C1 segment of cervical spinal cord (tissue), 14 donors: Measurements from ENCODE around the gene UBE2U.
"Not testable (repeated sequence)": the region's sequence is repeated elsewhere in the genome, so short reads cannot be mapped to it uniquely, and the experiment has no call there.

Experiments used
- DNase-seq, 14 donors: peaks; one replicate each; lab custom pipeline; 2025; lab: John Stamatoyannopoulos, UW

UBE2U gene

DNA sequence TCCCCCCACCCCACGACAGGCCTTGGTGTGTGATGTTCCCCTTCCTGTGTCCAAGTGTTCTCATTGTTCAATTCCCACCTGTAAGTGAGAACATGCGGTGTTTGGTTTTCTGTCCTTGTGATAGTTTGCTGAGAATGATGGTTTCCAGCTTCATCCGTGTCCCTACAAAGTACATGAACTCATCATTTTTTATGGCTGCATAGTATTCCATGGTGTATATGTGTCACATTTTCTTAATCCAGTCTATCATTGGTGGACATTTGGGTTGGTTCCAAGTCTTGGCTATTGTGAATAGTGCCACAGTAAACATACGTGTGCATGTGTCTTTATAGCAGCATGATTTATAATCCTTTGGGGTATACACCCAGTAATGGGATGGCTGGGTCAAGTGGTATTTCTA, 36.1 kb downstream of the UBE2U start:
- DNase-seq, result not testable (repeated sequence)

- no peak for DNase-seq
Measured at GRCh38 chr1:64240206-64240605, 36.8 kb downstream of the UBE2U start.

- DNase-seq, result no peak
Measured at GRCh38 chr1:64241069-64241468, 37.6 kb downstream of the UBE2U start.

GRCh38 chr1:64242895-64243756, 39.7 kb downstream of the UBE2U start:
- DNase-seq, result peak in 1 of 14 donors; percentile 10

DNA sequence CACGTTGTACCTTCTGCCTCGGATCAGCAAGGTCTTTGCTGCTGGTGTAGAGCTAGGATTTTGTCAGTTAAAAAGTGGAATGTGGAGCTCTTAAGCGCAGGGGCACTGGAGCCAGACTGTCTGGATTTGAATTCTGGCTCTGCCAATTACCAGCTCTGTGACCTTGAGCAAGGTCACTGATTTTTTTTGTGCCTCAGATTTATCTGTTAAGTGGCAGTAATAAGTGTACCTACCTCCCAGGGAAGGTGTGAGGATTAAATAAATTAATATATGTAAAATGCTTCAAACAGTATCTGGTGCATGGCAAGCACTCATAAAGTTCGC, 40.3 kb downstream of the UBE2U start:
- no peak for DNase-seq

GRCh38 chr1:64245495-64245894, 42.1 kb downstream of the UBE2U start:
- peak in 1 of 14 donors; percentile 28 for DNase-seq

DNA sequence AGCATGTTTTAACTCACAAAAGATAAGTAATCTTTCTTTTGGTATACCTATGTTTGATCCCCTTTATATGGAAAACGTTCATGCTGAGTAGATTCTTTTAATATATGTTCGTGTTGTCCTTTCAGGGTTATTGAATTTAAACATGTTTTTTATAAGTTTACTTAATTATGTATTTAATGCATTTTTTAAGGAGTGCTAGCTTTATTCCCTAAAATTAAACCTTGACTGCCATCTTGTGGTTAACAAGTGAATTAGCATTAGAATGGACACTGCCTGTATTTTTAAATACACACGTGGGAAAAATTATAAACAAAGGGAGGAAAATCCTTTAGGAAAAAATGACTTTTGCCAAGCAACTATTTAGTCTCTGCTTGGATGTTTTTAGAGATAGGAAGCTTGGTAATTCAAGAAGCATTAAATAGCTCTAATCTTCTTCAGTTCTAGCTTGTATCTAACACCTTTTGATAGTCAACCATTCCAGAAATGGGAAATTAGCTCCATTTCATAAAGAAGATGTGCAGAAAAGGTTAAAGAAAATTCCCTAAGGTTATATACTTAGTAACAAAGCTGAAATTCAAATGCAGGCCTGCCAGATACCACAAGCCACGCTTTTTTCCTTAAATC, 43.0 kb downstream of the UBE2U start:
- peak in 1 of 14 donors; percentile 18 for DNase-seq

DNA sequence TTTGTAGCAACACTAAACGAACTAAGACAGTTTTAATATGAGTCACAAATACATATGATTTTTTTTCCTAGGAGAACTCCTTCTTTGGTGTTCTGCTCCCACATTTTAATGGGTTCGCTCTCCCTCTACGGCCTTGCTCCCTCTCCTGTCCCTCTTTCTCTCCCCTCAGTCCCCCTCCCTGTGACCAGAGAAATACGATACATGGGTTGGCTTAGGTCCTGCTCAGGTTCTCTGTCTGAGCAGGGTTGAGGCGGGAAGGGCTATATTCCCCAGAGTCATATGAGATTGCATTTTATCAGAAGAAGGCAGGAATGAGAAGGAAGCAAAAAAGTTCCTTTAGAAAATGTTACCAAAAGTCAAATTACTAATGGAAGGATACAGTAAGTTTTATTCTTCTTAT, 44.6 kb downstream of the UBE2U start:
- no peak for DNase-seq

DNA sequence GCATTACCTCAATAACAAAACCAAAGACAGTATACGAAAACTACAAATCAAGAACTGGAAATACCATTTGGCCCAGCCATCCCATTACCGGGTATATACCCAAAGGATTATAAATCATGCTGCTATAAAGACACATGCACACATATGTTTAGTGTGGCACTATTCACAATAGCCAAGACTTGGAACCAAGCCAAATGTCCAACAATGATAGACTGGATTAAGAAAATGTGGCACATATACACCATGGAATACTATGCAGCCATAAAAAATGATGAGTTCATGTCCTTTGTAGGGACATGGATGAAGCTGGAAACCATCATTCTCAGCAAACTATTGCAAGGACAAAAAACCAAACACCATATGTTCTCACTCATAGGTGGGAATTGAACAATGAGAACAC, 47.0 kb downstream of the UBE2U start:
- not testable (repeated sequence) for DNase-seq

- no peak for DNase-seq
Measured at GRCh38 chr1:64251971-64252370, 48.5 kb downstream of the UBE2U start.

DNA sequence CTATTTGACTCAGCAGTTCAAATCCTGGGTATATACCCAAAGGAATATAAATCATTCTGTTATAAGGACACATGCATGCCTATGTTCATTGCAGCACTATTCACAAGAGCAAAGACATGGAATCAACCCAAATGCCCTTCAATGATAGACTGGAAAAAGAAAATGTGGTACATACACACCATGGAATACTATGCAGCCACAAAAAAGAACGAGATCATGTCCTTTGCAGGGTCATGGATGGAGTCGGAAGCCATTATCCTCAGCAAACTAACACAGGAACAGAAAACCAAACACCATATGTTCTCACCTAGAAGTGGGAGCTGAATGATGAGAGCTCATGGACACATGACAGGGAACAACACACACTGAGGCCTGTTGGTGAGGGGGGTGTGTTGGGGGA, 53.8 kb downstream of the UBE2U start:
- not testable (repeated sequence) for DNase-seq

- DNase-seq, result not testable (repeated sequence)
Measured at GRCh38 chr1:64258444-64258843, 55.0 kb downstream of the UBE2U start.

GRCh38 chr1:64263335-64263734, 59.9 kb downstream of the UBE2U start:
- no peak for DNase-seq

GRCh38 chr1:64263856-64264255, 60.4 kb downstream of the UBE2U start:
- no peak for DNase-seq

DNA sequence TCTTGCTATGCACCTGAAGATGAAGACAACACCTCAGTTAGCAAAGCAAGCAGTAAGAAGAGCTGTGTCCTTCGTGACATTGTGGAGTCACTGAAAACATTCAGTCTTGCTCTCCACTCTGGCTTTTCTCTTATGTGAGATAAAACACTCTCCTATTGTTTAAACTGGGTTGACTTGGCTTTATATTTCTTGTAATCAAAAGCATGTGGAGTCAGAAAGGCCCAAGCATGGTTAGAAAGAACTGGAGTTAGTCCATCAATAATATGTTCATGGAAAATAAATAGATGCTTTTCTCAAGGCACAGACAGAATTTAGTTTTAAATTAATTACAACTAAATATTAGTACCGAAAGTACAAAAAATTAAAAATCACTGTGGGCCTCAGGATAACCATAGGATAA, 61.7 kb downstream of the UBE2U start:
- DNase-seq, result no peak

GRCh38 chr1:64266991-64267390, 63.6 kb downstream of the UBE2U start:
- DNase-seq, result no peak

GRCh38 chr1:64268653-64269557, 65.5 kb downstream of the UBE2U start:
- peak in 6 of 14 donors; percentile 3 to 49 (median 20) for DNase-seq

GRCh38 chr1:64269558-64269884, 66.1 kb downstream of the UBE2U start:
- no peak for DNase-seq

GRCh38 chr1:64280001-64280400, 76.6 kb downstream of the UBE2U start:
- DNase-seq, result no peak

GRCh38 chr1:64282351-64282750, 78.9 kb downstream of the UBE2U start:
- DNase-seq, result peak in 4 of 14 donors; percentile 1 to 9 (median 2)

DNA sequence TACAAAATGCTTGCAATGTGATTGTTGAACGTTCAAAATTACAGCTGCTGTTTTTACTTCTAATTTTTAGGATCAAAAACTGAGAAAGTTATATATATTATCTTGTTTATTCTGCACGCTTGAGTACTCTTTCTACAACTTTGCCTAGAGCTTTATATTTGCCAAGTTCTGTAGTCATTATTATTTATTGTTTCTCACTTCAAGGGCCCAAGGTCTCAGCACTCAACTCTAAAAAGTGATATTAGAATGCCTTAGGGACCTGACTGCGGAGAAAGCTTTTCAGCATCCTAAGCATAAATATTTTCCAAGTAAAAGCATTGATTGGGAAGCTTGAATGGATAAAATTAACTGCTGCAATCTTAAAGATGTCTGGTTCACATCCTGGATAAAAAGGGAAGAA, 83.6 kb downstream of the UBE2U start:
- no peak for DNase-seq

- DNase-seq, result no peak
Measured at GRCh38 chr1:64290420-64290819, 87.0 kb downstream of the UBE2U start.
